GM18526 (cell line): ENCODE data around the gene PTCD3.

Experiments used
- POLR2A ChIP-seq: IDR thresholded peaks from 3 replicates; pipeline ENCODE4 v1.6.1; 2011; ENCODE audit not compliant: insufficient read length; ENCODE audit errors: extremely low read depth

The PTCD3 gene

DNA sequence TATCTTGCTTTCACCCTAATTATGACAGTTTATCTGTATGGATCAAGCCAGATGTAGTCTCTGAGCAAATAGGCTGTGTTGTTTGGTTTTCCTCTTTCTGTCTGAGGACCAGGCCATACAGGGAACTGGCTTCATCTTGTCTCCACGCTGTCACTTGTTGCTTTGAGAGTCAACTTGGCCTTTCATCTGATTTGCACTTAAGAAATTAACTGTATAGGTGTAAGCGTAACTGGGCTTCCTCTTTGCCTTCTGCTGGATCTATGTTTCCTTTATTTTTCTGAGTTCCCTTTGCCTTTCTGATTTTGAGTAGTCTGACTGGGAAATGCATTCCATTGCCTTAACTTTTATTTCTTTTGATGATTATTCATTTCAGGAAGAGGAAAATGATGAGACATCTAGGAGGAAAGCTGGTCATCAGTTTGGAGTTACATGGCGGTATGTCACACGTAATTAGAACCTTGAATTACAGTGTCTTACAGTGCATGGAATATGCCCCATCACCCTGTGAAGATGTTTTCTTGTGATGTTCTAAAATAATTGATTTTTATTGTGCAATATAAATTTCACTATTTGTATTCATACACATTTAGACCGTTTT, 17.4 kb downstream of the PTCD3 start:
- TF ChIP-seq POLR2A = no peak

DNA sequence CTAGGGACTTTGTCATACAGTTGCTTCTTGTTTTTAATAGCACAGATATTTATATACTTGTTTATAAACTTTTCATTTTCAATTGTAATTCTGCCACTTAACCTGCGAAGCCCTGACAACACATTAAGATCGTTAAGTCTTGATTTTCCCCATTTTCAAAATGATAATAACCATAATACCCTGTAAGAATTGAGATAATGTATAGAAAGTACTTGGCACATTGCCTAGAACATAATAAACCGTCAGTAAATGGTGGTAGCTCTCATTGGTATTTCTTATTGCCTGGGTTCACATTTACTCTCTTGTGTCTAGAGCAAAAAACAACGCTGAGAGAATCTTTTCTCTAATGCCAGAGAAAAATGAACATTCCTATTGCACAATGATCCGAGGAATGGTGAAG, 18.6 kb downstream of the PTCD3 start:
- no peak for TF ChIP-seq POLR2A

DNA sequence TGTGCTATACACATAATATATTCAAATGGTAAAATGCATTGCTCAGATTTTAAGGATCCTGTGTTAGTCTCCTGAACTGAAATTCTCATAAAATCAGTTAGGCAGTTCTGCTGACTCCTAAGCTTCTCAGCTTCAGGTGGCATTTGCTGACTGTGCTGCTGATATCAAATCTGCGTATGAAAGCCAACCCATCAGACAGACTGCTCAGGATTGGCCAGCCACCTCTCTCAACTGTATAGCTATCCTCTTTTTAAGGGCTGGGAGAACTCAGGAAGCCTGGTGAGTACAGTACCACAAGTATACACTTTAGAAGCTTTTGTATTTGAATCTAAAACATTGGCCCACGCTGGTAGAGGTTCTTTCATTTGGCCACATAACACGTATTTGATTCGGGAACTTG, 28.7 kb downstream of the PTCD3 start:
- TF ChIP-seq POLR2A = no peak

DNA sequence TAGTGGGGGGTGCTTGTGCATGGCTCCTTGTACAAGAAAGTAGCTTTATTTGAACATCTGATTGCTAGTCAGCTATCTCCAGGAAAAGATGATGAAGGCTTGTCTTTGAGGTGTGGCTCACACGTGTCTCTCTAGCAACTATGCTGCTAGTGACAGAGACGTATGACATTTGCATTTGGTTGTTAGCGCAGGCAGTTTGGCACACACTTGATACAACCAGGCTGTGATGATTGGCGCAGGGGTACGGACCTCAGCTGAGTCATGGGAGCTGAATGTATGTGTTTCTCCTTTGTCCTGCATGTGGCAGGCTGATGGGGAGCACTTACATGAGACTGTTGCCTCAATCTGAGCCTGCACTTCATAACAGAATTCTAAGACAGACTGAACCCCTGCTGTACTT, 29.6 kb downstream of the PTCD3 start:
- no peak for TF ChIP-seq POLR2A

DNA sequence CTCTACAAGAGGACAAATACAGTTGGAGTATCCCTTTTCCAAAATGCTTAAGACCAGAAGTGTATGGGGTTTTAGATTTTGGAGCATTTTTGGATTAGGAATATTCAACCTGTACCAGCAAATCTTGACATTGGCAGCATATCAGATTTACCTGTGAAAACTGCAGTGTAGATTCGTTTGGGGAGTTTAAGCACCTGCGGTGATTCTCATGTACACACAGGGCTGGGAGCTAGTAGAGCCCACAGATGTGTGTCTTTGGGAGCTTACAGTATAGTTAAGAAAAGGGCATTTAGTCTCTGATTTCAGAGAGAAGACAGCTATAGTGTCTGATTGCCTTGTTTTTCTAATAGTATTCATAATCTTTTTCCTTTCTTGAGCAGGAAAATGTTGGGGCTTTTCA, 30.1 kb downstream of the PTCD3 start:
- TF ChIP-seq POLR2A = no peak

DNA sequence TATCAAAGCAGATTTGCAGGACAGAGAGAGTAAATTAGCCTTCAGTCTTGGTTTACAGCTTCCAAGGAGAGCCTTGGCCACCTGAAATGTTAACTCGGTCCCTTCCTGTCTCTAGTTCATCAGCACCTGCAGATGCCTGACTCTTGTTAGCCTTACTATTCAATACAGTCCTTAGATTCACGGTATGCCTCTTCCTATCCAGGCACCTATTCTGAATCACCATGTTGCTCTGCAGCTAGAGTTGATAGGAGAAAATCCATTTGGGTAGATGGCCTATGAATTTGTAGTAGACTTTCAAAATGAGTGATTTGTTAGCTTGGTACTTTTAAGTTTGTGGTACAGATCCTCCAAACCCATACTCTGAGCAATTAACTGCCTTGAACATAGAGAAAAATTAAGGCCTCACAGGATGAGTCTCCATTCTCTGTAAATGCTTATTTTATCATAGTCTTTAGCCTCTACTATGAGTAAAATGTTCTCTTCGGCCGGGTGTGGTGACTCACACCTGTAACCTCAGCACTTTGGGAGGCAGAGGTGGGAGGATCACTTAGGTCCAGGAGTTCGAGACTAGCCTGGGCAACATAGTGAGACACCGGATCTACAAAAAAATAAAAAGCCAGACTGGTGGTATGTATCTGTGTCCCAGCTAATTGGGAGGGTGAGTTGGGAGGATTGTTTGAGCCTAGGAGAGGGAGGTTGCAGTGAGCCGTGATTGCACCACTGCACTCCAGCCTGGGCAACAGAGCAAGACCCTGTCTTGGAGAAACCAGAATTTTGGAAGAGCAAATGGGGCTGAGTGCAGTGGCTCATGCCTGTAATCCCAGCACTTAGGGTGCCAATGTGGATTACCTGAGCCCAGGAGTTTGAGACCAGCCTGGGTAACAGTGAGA, 32.9 kb downstream of the PTCD3 start:
- TF ChIP-seq POLR2A = no peak

DNA sequence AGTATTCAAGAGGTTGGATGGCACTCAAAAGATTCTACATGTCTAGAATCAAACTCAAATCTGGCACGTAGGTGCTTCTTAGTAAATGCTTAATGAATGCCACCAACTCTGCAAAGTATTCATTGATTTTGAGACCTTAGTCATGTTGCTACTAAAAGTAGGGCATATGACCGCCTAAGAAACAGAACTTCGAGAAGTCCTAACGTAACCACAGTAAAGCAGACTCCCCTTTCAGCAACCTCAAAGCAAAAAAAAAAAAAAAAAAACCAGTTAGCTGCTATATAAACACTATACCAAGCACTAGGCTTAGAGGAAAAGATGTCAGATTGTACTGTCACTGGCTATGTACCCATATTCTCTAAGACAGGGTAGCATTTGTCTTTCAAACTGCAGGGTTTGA, 33.9 kb downstream of the PTCD3 start:
- no peak for TF ChIP-seq POLR2A

DNA sequence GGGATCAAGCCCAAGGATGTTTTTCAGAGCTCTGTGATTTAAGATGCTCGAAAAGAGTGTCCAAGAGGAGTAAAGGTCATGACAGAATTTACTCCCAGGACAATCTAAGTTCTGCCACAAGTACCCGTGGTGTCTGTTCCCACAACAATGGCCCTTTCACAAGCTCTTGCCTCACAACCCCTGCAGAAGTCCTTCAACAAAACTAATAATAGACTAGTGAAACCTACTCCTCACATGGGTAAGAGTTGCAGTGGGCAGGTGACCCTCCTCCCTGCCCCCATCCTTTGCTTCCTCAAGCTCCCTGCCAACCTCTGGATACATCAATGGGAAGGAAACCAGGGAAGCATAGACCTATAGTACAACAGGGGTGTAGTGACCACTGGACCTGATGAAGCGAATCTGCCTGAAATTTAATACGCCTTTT, 34.9 kb downstream of the PTCD3 start:
- no peak for TF ChIP-seq POLR2A

DNA sequence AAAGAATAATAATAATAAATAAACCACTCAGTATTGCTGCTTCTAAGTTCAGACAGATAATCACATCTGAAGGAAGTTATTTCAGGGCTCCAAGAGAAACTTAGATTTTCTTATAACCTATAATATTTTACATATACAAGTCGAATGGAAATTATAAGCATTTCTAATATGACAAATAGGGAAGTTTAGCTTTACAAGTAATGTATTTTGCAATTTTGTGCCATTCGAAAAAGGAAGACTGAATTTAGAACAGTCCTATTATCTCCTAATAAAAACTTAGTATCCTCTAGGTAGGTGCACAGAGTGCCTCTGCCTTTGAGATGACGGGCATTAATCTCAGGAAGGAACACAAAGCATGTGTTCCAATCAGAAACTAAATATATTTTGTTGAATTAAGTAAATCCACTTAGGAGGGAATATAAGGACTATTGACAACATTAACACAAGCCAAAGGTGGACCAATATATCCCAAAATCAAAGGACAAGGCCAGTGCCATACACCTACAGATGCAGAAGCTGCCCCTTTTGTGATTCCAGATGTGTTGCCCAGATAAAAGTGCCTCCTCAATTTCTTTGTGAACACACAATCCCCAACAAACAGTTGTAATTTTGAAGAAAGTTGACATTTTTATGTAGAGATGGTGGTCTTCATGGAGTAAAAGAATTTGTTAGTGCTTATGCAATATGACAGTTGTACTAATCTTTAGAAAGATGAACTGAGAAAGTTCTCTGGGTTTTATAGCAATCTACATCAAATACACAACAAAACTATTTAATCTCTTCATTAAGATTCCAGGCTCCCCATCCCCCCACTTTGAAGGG, 36.6 kb downstream of the PTCD3 start:
- no peak for TF ChIP-seq POLR2A

DNA sequence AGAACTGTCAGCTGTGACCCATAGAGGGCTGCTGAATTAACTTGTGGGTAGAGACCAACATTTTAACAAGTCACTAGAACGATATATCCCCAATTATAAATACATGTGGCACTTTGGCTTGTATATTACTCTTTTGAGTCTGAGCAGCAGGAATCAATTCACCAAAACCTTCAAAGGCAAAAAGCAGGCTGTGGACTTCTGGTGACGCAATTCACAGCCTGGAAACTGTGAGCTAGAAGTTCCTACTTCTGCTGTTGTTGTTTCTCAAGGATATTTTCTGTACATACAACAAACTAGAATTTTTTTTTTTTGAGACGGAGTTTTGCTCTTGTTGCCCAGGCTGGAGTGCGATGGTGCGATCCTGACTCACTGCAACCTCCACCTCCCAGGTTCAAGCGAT, 37.3 kb downstream of the PTCD3 start:
- TF ChIP-seq POLR2A = no peak

DNA sequence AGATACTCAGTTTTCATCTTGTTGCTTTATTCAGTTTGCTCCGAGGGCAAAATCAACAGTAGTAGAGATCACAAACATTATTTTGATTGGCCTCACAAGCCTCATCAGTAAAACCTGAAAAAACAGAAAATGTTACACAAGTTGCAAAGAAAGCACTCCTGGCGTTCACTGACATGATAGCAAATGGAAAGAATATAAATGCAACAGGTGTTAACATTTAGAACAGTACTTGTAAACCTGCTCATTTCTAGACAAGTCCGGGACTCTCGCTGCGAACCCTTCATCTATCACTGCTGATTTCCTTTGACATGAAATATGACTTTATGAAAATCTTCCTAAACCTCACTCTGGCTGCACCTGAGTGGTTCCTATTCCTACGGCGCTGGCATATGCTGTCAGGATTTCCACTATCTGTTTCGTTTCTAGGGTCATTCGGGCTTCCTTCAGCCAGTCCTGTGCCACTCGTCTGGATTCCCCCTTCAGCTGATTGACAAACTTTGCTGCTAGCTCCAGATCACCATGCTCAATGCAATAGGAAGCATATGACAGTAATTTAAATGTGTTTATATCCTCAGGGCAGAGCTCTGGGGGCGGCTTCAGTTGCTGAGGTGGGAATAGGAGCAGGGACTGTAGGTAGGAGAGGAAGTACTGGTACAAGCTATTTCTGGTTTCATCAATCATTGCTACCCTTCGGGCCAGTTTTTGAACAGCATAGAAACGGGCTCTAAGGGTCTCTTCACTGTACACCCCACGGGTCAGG, 38.1 kb downstream of the PTCD3 start:
- no peak for TF ChIP-seq POLR2A

DNA sequence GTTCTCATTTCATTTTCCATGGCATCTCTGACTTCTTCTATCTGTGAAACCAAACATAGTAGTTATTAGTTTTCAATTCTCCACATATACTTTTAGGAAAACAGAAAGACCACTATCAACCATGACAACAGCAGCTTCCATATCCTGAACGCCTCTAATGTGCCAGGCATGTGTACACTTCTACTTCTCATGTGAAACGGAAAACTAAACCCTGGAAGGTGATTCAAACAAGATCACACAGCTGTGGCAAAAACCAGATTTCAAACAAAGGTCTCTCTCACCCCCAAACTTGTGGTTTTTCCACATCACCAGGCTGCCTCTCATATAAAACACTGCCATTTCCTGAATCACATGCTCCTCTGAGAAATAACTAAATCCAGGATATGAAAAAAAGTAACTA, 41.8 kb downstream of the PTCD3 start:
- TF ChIP-seq POLR2A = no peak

DNA sequence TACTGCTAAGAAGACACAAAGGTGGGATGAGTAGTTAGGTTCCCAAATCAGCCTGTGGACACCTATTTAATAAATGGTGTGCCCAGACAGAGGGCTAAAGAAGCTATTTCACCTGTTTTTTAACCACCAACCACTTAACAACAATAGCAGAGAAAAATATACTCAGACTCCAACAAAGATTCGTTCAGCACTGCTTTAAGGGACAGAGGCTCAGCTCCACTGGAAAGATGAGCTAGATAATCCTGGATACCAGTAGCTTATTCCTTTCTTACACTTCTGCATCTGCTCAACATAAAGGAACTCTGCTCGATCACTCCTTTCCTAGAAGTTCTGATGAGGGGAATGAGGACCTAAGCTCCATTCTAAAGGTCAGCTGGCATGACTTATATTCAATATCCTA, 44.5 kb downstream of the PTCD3 start:
- TF ChIP-seq POLR2A = no peak

DNA sequence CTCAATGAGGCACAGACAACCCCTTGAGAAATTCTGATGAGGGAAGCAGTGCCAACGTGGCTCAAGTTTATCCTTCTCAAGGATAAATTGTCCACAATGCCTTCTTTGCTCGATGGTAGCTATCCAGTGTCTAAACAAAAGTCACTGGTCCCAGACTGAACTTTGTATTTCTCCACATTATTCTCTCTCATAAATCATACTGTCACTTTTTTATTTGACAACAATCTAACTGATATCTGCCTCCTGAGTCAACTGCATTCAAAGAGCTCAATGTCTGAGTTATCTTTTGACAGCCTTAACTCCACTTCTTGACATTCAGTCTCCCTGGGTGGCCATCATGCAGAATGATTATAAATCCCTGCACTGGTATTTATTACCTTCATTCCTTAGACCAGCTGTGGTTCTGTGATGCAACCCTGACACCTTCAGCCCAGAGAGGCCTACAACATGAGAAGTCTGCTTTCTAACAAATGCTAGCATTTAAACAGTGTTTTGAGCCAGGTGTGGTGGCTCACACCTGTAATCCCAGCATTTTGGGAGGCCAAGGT, 51.0 kb downstream of the PTCD3 start:
- TF ChIP-seq POLR2A = no peak

DNA sequence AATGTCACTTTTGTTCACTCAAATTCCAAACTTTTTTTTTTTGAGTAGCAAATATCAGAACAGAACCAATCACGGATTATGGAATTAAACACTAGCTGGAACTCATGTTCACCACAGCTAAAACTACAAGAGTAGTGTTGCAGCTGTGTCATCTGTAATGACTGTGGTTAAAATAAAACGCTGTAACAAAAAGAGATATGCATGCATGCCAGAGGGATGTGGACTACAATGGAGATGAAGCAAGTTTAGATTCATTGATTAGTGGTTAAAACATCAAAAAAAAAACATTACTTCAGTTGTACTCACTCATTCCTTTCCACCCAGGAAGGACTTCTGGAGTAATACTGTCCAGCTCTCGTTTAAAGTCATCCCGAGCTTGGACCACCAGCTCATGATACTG, 52.3 kb downstream of the PTCD3 start:
- no peak for TF ChIP-seq POLR2A
